AG10803 (cell line): ENCODE measurements around the gene LGMN.

ENCODE experiments used
- DNase-seq: peaks from one replicate; pipeline ENCODE4 v3.0.0; 2010; ENCODE audit warnings: low read depth
- H3K4me3 ChIP-seq: 2 replicates; pipeline ENCODE4 v1.5.1; 2011; ENCODE audit warnings: mild to moderate bottlenecking, low read length, control low read depth
- CTCF ChIP-seq: conservative IDR thresholded peaks from 2 replicates; pipeline ENCODE4 v1.5.1; 2011; ENCODE audit warnings: mild to moderate bottlenecking, low read length, control low read depth, inconsistent platforms

LGMN gene

GRCh38 chr14:92659765-92660561, 88.5 kb downstream of the LGMN start:
- no peak for TF ChIP-seq CTCF
- peak; percentile 65 for DNase-seq
- H3K4me3 ChIP-seq, result no peak overlapping the region

- no peak for TF ChIP-seq CTCF
- DNase-seq, result no peak
- no peak overlapping the region for H3K4me3 ChIP-seq
Observed at GRCh38 chr14:92658684-92659083, 89.7 kb downstream of the LGMN start.

GRCh38 chr14:92658160-92658559, 90.3 kb downstream of the LGMN start:
- no peak overlapping the region for H3K4me3 ChIP-seq
- no peak for DNase-seq
- TF ChIP-seq CTCF, result no peak

- no peak for DNase-seq
- no peak overlapping the region for H3K4me3 ChIP-seq
- TF ChIP-seq CTCF, result no peak
Observed at GRCh38 chr14:92657457-92658142, 90.8 kb downstream of the LGMN start.

- H3K4me3 ChIP-seq, result no peak overlapping the region
- TF ChIP-seq CTCF, result peak; percentile 14; the same call in 1 of the 2 replicates
- no peak for DNase-seq
Observed at GRCh38 chr14:92656306-92657081, 91.9 kb downstream of the LGMN start.

- no peak for DNase-seq
- no peak overlapping the region for H3K4me3 ChIP-seq
- TF ChIP-seq CTCF, result no peak
Observed at GRCh38 chr14:92655419-92656201, 92.8 kb downstream of the LGMN start.
